Measurements from ENCODE around the gene NKX2-1. TPM values are rescaled to one million over a fixed set of nuclear protein-coding genes. Genes with fewer than 3 reads are reported as not detected.
A peak's percentile ranks its signal among the peaks of the same experiment; 100 is the strongest.

Gene NKX2-1
- total and polyA plus RNA-seq, 10 of the 15 experiments (the other 5 are each of a cell fraction or from before 2014, with no cell fraction given) = 0.03 TPM; not detected in 9

DNA sequence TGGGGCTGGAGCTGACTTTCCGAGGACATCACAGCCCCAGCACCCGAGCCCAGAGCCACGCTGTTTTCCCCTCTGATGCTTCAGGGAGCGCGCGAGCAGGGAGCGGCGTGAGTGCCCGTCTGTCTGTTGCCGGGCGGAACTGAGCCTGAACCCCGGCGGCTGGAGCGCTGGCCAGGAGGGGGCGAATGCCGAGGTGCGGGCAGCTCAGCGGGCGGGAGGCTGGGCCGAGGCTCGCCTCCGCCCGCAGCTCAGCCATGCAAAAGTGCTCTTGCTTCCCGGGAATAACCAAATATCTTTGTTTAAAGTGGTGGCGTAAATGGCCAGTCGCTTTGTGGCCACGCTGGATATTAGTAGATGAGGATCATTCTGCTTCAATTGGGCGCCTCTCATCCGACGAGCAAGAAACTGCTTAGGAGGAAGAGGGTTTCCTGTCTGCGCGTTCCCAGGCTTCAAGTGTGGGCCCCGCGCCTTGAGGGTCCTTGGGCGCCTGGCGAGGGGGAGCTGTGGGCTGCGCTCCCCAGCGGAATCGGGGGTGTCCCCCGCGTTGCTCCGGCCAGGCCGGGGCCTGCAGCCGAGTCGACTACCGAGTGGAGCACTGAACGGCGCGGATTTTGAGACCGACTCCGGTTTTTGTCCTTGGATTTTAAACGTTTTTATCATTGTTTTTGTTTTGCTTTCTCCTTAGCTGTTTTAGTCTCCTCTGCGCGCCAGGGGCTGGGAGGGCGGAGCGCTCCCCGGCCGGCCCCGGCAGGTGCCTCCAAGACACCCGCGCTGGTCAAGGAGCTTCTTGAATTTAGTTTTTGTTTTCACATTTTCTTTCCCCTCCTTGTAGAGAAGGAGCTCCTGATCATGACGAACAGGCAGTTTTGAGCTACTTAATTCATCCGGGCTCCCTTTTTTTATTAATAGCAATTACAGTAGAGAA, 831 bp upstream of the NKX2-1 start:
- Histone ChIP-seq H3K27me3 (replicated peaks in 1 of 2; ENCODE audit: control insufficient read depth in 2 of 2, insufficient read depth in 2 of 2, low read length in 1 of 2) (peaks cover 11 to 21% of the 10 kb centered on the region in 2 experiments), H3K79me2 (ENCODE audit: control insufficient read depth, insufficient read depth, low read length) (no peaks in the 10 kb centered on the region), H3K4me1 (ENCODE audit: control insufficient read depth, insufficient read depth, low read length) (no peaks in the 10 kb centered on the region), H3K36me3 (ENCODE audit: control insufficient read depth in 2 of 2, insufficient read depth in 2 of 2, low read length in 1 of 2) (no peaks in the 10 kb centered on the region; a peak in 1 of 4 replicates), H3K27ac (ENCODE audit: control insufficient read depth, insufficient read depth) (no peak overlapping the region), H2AFZ (ENCODE audit: control insufficient read depth, low read depth, low read length) (no peak overlapping the region), H3K4me2 (ENCODE audit: control insufficient read depth, insufficient read depth) (no peak overlapping the region), H3K9ac (ENCODE audit: control insufficient read depth, insufficient read depth, low read length) (no peak overlapping the region), H4K20me1 (ENCODE audit: control insufficient read depth, insufficient read depth) (no peaks in the 10 kb centered on the region), H3K9me3 (replicated peaks; ENCODE audit: control insufficient read depth, insufficient read depth, low read length) (no peaks in the 10 kb centered on the region; the same call in 2 of the 3 replicates), H3K4me3 (no peak overlapping the region)
- WGBS (ENCODE audit: insufficient coverage, insufficient replicate concordance, low lambda C conversion rate, missing lambda C conversion rate) = 46% methylated on average over 50 of the region's 63 CpGs
- in situ Hi-C loops (cut with MboI) = no loop called here
- ChIA-PET POLR2A (interaction anchor here (0.5 kb wide), 1 partner anchor 593 kb away, joined by 4 read pairs; no protein-coding TSS in a partner anchor), CTCF (interaction anchor here (0.8 to 1.0 kb wide), 2 partner anchors 25 to 52 kb away, joined by 3 read pairs; no protein-coding TSS in a partner anchor), SMC1A (ENCODE audit: uncharacterized antibody, unreplicated experiment) (interaction anchor here (1.1 to 1.2 kb wide), 2 partner anchors 35 to 451 kb away, joined by 3 read pairs; no protein-coding TSS in a partner anchor), RAD21 (ENCODE audit: unreplicated experiment) (no interaction called here)
- no peak for DNase-seq (ENCODE audit: low read depth, low spot score)
- intact Hi-C loops (cut with micrococcal nuclease; ENCODE audit: unreplicated experiment) = no loop called here
- FAIRE-seq = no peak
- no TSS peak for BruUV-seq (replicated peaks)
- peak; percentile 36; the same call in 2 of the 3 replicates for ATAC-seq
- no peak for TF ChIP-seq SMARCA5 (IDR thresholded peaks at IDR 0.05)
- TF ChIP-seq, protein P1, sequence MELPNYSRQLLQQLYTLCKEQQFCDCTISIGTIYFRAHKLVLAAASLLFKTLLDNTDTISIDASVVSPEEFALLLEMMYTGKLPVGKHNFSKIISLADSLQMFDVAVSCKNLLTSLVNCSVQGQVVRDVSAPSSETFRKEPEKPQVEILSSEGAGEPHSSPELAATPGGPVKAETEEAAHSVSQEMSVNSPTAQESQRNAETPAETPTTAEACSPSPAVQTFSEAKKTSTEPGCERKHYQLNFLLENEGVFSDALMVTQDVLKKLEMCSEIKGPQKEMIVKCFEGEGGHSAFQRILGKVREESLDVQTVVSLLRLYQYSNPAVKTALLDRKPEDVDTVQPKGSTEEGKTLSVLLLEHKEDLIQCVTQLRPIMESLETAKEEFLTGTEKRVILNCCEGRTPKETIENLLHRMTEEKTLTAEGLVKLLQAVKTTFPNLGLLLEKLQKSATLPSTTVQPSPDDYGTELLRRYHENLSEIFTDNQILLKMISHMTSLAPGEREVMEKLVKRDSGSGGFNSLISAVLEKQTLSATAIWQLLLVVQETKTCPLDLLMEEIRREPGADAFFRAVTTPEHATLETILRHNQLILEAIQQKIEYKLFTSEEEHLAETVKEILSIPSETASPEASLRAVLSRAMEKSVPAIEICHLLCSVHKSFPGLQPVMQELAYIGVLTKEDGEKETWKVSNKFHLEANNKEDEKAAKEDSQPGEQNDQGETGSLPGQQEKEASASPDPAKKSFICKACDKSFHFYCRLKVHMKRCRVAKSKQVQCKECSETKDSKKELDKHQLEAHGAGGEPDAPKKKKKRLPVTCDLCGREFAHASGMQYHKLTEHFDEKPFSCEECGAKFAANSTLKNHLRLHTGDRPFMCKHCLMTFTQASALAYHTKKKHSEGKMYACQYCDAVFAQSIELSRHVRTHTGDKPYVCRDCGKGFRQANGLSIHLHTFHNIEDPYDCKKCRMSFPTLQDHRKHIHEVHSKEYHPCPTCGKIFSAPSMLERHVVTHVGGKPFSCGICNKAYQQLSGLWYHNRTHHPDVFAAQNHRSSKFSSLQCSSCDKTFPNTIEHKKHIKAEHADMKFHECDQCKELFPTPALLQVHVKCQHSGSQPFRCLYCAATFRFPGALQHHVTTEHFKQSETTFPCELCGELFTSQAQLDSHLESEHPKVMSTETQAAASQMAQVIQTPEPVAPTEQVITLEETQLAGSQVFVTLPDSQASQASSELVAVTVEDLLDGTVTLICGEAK (IDR thresholded peaks at IDR 0.05; ENCODE audit: borderline replicate concordance) = no peak
- TF ChIP-seq, protein P2, sequence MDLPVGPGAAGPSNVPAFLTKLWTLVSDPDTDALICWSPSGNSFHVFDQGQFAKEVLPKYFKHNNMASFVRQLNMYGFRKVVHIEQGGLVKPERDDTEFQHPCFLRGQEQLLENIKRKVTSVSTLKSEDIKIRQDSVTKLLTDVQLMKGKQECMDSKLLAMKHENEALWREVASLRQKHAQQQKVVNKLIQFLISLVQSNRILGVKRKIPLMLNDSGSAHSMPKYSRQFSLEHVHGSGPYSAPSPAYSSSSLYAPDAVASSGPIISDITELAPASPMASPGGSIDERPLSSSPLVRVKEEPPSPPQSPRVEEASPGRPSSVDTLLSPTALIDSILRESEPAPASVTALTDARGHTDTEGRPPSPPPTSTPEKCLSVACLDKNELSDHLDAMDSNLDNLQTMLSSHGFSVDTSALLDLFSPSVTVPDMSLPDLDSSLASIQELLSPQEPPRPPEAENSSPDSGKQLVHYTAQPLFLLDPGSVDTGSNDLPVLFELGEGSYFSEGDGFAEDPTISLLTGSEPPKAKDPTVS (IDR thresholded peaks at IDR 0.05; ENCODE audit: low read depth, low read length) = no peak
- TF ChIP-seq MLLT1 (IDR thresholded peaks at IDR 0.05) = no peak
- TF ChIP-seq STAT1 (conservative IDR thresholded peaks at IDR 0.05) = no peak
- TF ChIP-seq DPF2 (IDR thresholded peaks at IDR 0.05) = no peak
- no peak for TF ChIP-seq IRF5 (IDR thresholded peaks at IDR 0.05; ENCODE audit: borderline replicate concordance)
- no peak for TF ChIP-seq CHD1 (IDR thresholded peaks at IDR 0.05; ENCODE audit: low read depth, low read length)
- no peak for TF ChIP-seq SMAD1 (IDR thresholded peaks at IDR 0.05; ENCODE audit: low read depth, partially characterized antibody)
- no peak for TF ChIP-seq ZNF207 (IDR thresholded peaks at IDR 0.05; ENCODE audit: borderline replicate concordance)
- TF ChIP-seq IKZF2 (IDR thresholded peaks at IDR 0.05) = no peak
- no peak for TF ChIP-seq RBBP5 (conservative IDR thresholded peaks at IDR 0.05)

All from GM12878 (cell line).